Endothelial cell of umbilical vein (primary cell): ENCODE results near the gene BLM. TPM values are rescaled to one million over a fixed set of nuclear protein-coding genes. Genes with fewer than 3 reads are reported as not detected.

Source experiments
- BruUV-seq: library from RNA; stranded (reverse); fragments of 400-500 nt; replicated peaks from 2 replicates; lab custom pipeline; 2021; lab: Mats Ljungman, UMichigan
- CTCF ChIA-PET: fragments of 300-600, 350-600 bp; sonication (Branson Sonifier 250); formaldehyde crosslinking; loops from one replicate; lab custom pipeline; 2021; ENCODE audit warnings: antibody characterized with exemption, inconsistent platforms; lab: Charles Lee
- POLR2A ChIA-PET: fragments of 300-600, 350-600 bp; sonication (Branson Sonifier 250); formaldehyde crosslinking; loops from one replicate; lab custom pipeline; 2021; ENCODE audit warnings: antibody characterized with exemption, inconsistent platforms; lab: Charles Lee
- DNase-seq: peaks from one replicate; pipeline ENCODE4 v3.0.0-alpha.2; 2011; ENCODE audit warnings: low read depth, low spot score
- FAIRE-seq: peaks from 2 replicates; lab custom pipeline; 2011; peaks lifted over from hg19 to GRCh38; lab: Jason Lieb, UNC
- H2AFZ ChIP-seq: 2 replicates; pipeline ENCODE4 v1.6.0; 2012; ENCODE audit warnings: low read depth, low read length, control low read depth, inconsistent platforms
- H3K27ac ChIP-seq: 2 replicates; pipeline ENCODE4 v1.5.1; 2011; ENCODE audit warnings: low read depth, mild to moderate bottlenecking, control low read depth, low read length, moderate library complexity; ENCODE audit not compliant: insufficient read depth
- H3K27me3 ChIP-seq, 2 experiments: 2 replicates each; pipeline versions ENCODE4 v1.6.0 to v1.6.1; 2011; ENCODE audit warnings: low read length in 2 of 2, mixed read lengths in 1 of 2; ENCODE audit not compliant: control insufficient read depth in 2 of 2, insufficient read depth in 2 of 2
- H3K36me3 ChIP-seq, 2 experiments: 2 replicates in 1 of 2; 3 replicates in 1 of 2; pipeline ENCODE4 v1.5.1; 2011; ENCODE audit warnings: low read length in 2 of 2, mild to moderate bottlenecking in 1 of 2, moderate library complexity in 1 of 2; ENCODE audit not compliant: control insufficient read depth in 2 of 2, insufficient read depth in 2 of 2; ENCODE audit errors: extremely low read depth in 1 of 2
- H3K4me1 ChIP-seq: 3 replicates; pipeline ENCODE4 v1.5.1; 2011; ENCODE audit warnings: mild to moderate bottlenecking, low read length; ENCODE audit not compliant: control insufficient read depth, insufficient read depth; ENCODE audit errors: extremely low read depth
- H3K4me2 ChIP-seq: 2 replicates; pipeline ENCODE4 v1.6.1; 2011; ENCODE audit warnings: low read length, control low read depth, mixed read lengths; ENCODE audit not compliant: insufficient read depth
- H3K4me3 ChIP-seq, 3 experiments: fragments of 200-600 bp in 1 of 3; sonication (generic), shearing (Covaris generic) in 1 of 3; replicated peaks in 1 of 3; 2 replicates each; pipeline ENCODE4 v1.5.1; 2011 to 2016; ENCODE audit warnings: control low read depth in 3 of 3, low read length in 3 of 3, mild to moderate bottlenecking in 2 of 3, inconsistent platforms in 1 of 3, low read depth in 1 of 3, moderate library complexity in 1 of 3; ENCODE audit not compliant: insufficient read depth in 1 of 3
- H3K79me2 ChIP-seq: 2 replicates; pipeline ENCODE4 v1.6.0; 2012; ENCODE audit warnings: low read length, inconsistent platforms; ENCODE audit not compliant: control insufficient read depth, insufficient read depth
- H3K9ac ChIP-seq: replicated peaks from 2 replicates; pipeline ENCODE3; 2011; ENCODE audit warnings: low read length, control low read depth; ENCODE audit not compliant: insufficient read depth; ENCODE audit errors: extremely low read depth
- H3K9me1 ChIP-seq: replicated peaks from 3 replicates; pipeline ENCODE4 v1.6.0; 2011; ENCODE audit warnings: mild to moderate bottlenecking, low read length; ENCODE audit not compliant: control insufficient read depth, insufficient read depth; ENCODE audit errors: extremely low read depth
- H3K9me3 ChIP-seq: replicated peaks from 2 replicates; pipeline ENCODE4 v1.5.1; 2012; ENCODE audit warnings: low read length, inconsistent platforms; ENCODE audit not compliant: control insufficient read depth, insufficient read depth
- H4K20me1 ChIP-seq: replicated peaks from 2 replicates; pipeline ENCODE3; 2011; ENCODE audit warnings: mild to moderate bottlenecking, low read length; ENCODE audit not compliant: control insufficient read depth, insufficient read depth; ENCODE audit errors: extremely low read depth
- EZH2 ChIP-seq: IDR thresholded peaks from 2 replicates; pipeline ENCODE4 v1.6.1; 2012; ENCODE audit warnings: borderline replicate concordance, low read depth, mild to moderate bottlenecking, moderate library complexity, low read length, inconsistent platforms; ENCODE audit not compliant: severe bottlenecking
- FOS ChIP-seq: IDR thresholded peaks from 2 replicates; pipeline ENCODE4 v1.6.1; 2011; ENCODE audit warnings: mild to moderate bottlenecking, low read length, moderate library complexity, borderline replicate concordance; ENCODE audit not compliant: insufficient read depth
- GATA2 ChIP-seq: IDR thresholded peaks from 2 replicates; pipeline ENCODE4 v1.7.0; 2011; ENCODE audit warnings: low read depth, mild to moderate bottlenecking, moderate library complexity, mixed read lengths, low read length; ENCODE audit not compliant: insufficient read length, insufficient read depth
- JUN ChIP-seq: IDR thresholded peaks from 2 replicates; pipeline ENCODE4 v1.6.1; 2011; ENCODE audit warnings: borderline replicate concordance, low read depth; ENCODE audit not compliant: insufficient read length, insufficient read depth
- POLR2AphosphoS5 ChIP-seq: IDR thresholded peaks from 2 replicates; pipeline ENCODE4 v1.6.1; 2012; ENCODE audit warnings: low read depth, mild to moderate bottlenecking, control low read depth, low read length, moderate library complexity; ENCODE audit not compliant: insufficient read depth
- dilution Hi-C: fragments of 300-500 bp; cut with MboI; formaldehyde crosslinking; loops from one replicate; pipeline ENCODE4 v1.15.0; 2019; ENCODE audit warnings: low sequenced_read_pairs; ENCODE audit not compliant: extremely low pct_ligation_motif_present
- intact Hi-C: fragments of 100-400 bp; cut with micrococcal nuclease; formaldehyde crosslinking; loops from one replicate; pipeline ENCODE4 v1.10.0; 2022
- polyA plus RNA-seq, 4 experiments: library from polyadenylated mRNA; depleted of rRNA in 3 of 4; stranded (reverse) in 3 of 4; unstranded in 1 of 4; fragments of >200 nt; gene quantifications; 2 replicates each; pipeline versions ENCODE4 v1.2.1 to v1.2.3, GENCODE V29; 2011 to 2012; ENCODE audit warnings: missing spikeins in 1 of 4
- total RNA-seq: library from RNA; stranded (reverse); gene quantifications from 2 replicates; pipeline ENCODE4 v1.2.3, GENCODE V29; 2021
- TF ChIP-seq, protein P1 (sequence below): IDR thresholded peaks from 2 replicates; pipeline ENCODE4 v1.6.1; 2011; ENCODE audit not compliant: insufficient read depth, insufficient read length
- TF ChIP-seq, protein P2 (sequence below), 2 donors: IDR thresholded peaks; 1 replicate in 1 of 2; 2 replicates in 1 of 2; pipeline ENCODE4 v1.5.1; 2011; ENCODE audit warnings: low read length in 2 of 2, mild to moderate bottlenecking in 2 of 2, moderate library complexity in 2 of 2, control low read depth in 1 of 2, inconsistent platforms in 1 of 2, low read depth in 1 of 2; ENCODE audit not compliant: insufficient read depth in 1 of 2; ENCODE audit errors: extremely low read depth in 1 of 2

BLM gene
- total and polyA plus RNA-seq, 2 donors (not counting 3 experiments of a cell fraction or from before 2014, with no cell fraction given): 3.8 to 17.3 TPM

DNA sequence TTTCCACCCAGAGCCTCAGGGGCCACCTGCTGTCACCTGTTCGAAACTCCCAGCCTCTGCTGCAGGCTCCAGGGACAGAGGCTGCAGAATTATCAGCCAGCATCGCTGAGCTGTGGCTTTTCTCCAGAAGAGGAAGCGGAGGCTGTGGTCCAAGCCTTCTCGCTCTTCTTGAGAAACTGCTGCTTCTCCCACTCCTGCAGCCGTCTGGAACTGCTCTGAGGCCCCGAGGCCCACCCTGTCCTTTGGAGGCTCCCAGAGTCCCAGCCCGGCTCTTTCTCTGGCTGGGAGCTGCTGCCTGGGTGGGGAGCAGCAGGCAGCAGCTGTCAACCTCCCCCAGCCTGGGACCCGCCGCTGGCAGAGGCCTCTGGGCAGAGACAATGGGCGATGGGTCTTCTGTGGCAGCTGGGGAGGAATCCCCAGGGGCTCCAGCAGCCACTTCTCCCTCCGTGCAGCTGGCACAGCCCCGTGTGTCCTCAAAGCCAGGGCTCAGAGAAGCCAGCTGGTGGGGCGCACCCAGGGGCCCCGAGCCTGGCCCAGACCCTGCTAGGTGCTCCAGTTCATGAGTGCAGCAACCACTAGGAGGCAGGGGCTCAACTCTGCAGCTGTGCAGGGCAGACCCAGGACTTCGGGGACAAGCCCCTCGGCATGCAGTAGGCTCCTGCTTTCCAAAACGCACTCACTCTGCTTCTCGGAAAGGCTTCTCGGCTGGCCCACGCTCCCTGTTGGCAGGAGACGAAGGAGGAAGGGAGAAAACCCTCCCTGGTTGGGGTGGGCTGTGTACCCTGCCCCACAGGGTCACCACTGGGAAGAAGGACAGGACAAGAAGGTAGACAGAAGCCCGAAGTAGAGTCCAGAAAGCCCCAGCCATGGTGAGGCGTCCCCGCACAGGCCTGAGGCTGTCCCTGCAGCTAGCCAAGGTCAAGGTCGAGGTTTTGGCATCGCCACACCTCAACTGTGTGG is 101.4 kb downstream of the BLM start:
- Histone ChIP-seq H3K4me1 (no peaks in the 10 kb centered on the region), H4K20me1 (no peaks in the 10 kb centered on the region), H3K9me1 (no peaks in the 10 kb centered on the region), H3K27ac (no peak overlapping the region), H3K4me2 (no peak overlapping the region), H2AFZ (no peak overlapping the region), H3K79me2 (no peaks in the 10 kb centered on the region), H3K27me3 (no peaks in the 10 kb centered on the region), H3K4me3 (no peak overlapping the region), H3K36me3 (no peaks in the 10 kb centered on the region), H3K9ac (no peak overlapping the region), H3K9me3 (no peaks in the 10 kb centered on the region)
- ChIA-PET CTCF (no interaction called here), POLR2A (no interaction called here)
- TF ChIP-seq, protein P1, sequence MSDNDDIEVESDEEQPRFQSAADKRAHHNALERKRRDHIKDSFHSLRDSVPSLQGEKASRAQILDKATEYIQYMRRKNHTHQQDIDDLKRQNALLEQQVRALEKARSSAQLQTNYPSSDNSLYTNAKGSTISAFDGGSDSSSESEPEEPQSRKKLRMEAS: no peak
- TF ChIP-seq, protein P2, sequence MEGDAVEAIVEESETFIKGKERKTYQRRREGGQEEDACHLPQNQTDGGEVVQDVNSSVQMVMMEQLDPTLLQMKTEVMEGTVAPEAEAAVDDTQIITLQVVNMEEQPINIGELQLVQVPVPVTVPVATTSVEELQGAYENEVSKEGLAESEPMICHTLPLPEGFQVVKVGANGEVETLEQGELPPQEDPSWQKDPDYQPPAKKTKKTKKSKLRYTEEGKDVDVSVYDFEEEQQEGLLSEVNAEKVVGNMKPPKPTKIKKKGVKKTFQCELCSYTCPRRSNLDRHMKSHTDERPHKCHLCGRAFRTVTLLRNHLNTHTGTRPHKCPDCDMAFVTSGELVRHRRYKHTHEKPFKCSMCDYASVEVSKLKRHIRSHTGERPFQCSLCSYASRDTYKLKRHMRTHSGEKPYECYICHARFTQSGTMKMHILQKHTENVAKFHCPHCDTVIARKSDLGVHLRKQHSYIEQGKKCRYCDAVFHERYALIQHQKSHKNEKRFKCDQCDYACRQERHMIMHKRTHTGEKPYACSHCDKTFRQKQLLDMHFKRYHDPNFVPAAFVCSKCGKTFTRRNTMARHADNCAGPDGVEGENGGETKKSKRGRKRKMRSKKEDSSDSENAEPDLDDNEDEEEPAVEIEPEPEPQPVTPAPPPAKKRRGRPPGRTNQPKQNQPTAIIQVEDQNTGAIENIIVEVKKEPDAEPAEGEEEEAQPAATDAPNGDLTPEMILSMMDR (IDR thresholded peaks at IDR 0.05; ENCODE audit: extremely low read depth in 1 of 2, insufficient read depth in 1 of 2, low read depth in 1 of 2, low read length in 2 of 2): peak in 1 of 2 donors; percentile 3
- TF ChIP-seq GATA2 (no peak), FOS (no peak), POLR2AphosphoS5 (no peak), EZH2 (no peak), JUN (no peak)
- intact Hi-C loops: loop anchor here (2.0 kb wide), 1 partner anchor 68 kb away; no protein-coding TSS in a partner anchor
- dilution Hi-C loops: no loop called here
- DNase-seq (no peak), FAIRE-seq (no peak)
- no TSS peak for BruUV-seq
